PFSK-1 (cell line): ENCODE data around the gene MTURN.

Source experiments
- REST ChIP-seq, 2 experiments: IDR thresholded peaks; 2 replicates each; pipeline versions ENCODE4 v1.6.1 to v1.8.0; 2011 to 2012; ENCODE audit warnings: low read depth in 2 of 2, low read length in 2 of 2, control low read depth in 1 of 2, inconsistent platforms in 1 of 2, mild to moderate bottlenecking in 1 of 2, moderate library complexity in 1 of 2; ENCODE audit not compliant: insufficient read depth in 1 of 2
- TAF1 ChIP-seq: IDR thresholded peaks from 2 replicates; pipeline ENCODE4 v1.6.1; 2012; ENCODE audit warnings: low read length, control low read depth, borderline replicate concordance; ENCODE audit not compliant: insufficient read depth

- no peak for TF ChIP-seq REST (IDR thresholded peaks at IDR 0.05; ENCODE audit: insufficient read depth in 1 of 2, low read depth in 2 of 2, low read length in 2 of 2)
- no peak for TF ChIP-seq TAF1
These were observed 40.4 kb downstream of the MTURN start for GRCh38 chr7:30175180-30175579.
